ENCODE results near the gene MXI1. TPM values are rescaled to one million over a fixed set of nuclear protein-coding genes. Genes with fewer than 3 reads are reported as not detected.

MXI1 gene
- total RNA-seq, 1 experiment from 2014 or later: 25.8 TPM

DNA sequence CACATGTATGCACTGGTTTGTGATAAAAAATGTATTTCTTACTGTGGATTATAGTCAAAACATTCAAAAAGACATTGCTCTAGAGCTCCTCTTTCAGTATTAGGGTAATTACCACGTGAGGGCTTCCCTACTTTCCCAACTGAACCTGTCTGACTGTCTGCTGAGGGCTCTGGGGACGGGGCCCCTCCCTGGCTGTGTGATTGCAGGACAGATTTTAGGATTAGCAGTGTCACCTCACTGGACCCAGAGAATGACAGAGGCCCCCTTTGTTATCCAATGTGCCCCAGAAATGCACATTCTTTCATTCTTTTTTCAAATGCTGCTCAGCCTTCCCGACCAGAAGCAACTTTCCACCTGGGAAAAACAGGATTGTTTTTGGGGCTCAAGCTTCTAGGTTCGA lies 43.6 kb upstream of the MXI1 start:
- BruUV-seq (replicated peaks): no TSS peak
- ChIA-PET POLR2A (ENCODE audit: unreplicated experiment) (no interaction called here), CTCF (no interaction called here)
- no peak overlapping the region for H3K4me3 ChIP-seq
- no peak overlapping the region for H2AFZ ChIP-seq
- no peaks in the 10 kb centered on the region for H3K4me1 ChIP-seq (replicated peaks; ENCODE audit: insufficient read depth)
- DNase-seq: no peak
- intact Hi-C loops (cut with micrococcal nuclease; ENCODE audit: unreplicated experiment): no loop called here
- no peak for TF ChIP-seq EZH2 (IDR thresholded peaks at IDR 0.05; ENCODE audit: low read depth)
- TF ChIP-seq, protein P1, sequence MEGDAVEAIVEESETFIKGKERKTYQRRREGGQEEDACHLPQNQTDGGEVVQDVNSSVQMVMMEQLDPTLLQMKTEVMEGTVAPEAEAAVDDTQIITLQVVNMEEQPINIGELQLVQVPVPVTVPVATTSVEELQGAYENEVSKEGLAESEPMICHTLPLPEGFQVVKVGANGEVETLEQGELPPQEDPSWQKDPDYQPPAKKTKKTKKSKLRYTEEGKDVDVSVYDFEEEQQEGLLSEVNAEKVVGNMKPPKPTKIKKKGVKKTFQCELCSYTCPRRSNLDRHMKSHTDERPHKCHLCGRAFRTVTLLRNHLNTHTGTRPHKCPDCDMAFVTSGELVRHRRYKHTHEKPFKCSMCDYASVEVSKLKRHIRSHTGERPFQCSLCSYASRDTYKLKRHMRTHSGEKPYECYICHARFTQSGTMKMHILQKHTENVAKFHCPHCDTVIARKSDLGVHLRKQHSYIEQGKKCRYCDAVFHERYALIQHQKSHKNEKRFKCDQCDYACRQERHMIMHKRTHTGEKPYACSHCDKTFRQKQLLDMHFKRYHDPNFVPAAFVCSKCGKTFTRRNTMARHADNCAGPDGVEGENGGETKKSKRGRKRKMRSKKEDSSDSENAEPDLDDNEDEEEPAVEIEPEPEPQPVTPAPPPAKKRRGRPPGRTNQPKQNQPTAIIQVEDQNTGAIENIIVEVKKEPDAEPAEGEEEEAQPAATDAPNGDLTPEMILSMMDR (conservative IDR thresholded peaks at IDR 0.05): no peak
- no peaks in the 10 kb centered on the region for H3K9me2 ChIP-seq (ENCODE audit: insufficient read depth)
- H3K27ac ChIP-seq: no peak overlapping the region
- no peaks in the 10 kb centered on the region for H4K20me1 ChIP-seq (ENCODE audit: insufficient read depth)
- H3K79me2 ChIP-seq (ENCODE audit: low read depth): no peaks in the 10 kb centered on the region
- H3K4me2 ChIP-seq: no peak overlapping the region
- no peaks in the 10 kb centered on the region for H3F3A ChIP-seq (ENCODE audit: insufficient read depth, low read depth)
- H3K9me3 ChIP-seq (ENCODE audit: insufficient read depth, low read depth): no peaks in the 10 kb centered on the region
- H3K36me3 ChIP-seq (ENCODE audit: low read depth): no peaks in the 10 kb centered on the region
- H3K27me3 ChIP-seq (ENCODE audit: insufficient read depth, low read depth): peaks cover 3% of the 10 kb centered on the region; the same call in 1 of the 2 replicates

DNA sequence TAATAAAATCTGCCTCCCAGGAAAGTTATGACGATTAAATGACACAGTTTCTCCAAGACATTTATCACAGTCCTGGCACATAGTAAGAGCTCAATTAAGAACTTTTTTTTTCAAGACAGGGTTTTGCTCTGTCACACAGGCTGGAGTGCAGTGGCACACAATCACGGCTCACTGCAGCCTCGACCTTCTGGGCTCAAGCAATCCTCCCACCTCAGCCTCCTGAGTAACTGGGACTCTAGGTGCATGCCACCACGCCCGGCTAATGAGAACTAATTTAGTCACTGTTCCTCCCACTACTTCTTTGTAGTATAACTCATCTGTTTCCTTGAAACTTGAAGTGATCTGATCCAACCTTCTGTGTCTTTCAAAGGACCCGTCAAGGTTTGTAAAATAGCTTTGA lies 42.2 kb upstream of the MXI1 start:
- ChIA-PET POLR2A (ENCODE audit: unreplicated experiment) (interaction anchor here (0.6 to 0.7 kb wide), 2 partner anchors 332 to 706 kb away, joined by 3 to 6 read pairs; no protein-coding TSS in a partner anchor), CTCF (no interaction called here)
- no peak for DNase-seq
- TF ChIP-seq, protein P1 (conservative IDR thresholded peaks at IDR 0.05): no peak
- TF ChIP-seq EZH2 (IDR thresholded peaks at IDR 0.05; ENCODE audit: low read depth): no peak
- no TSS peak for BruUV-seq (replicated peaks)
- Histone ChIP-seq H3F3A (ENCODE audit: insufficient read depth, low read depth) (no peaks in the 10 kb centered on the region), H4K20me1 (ENCODE audit: insufficient read depth) (no peaks in the 10 kb centered on the region), H2AFZ (no peak overlapping the region), H3K9me2 (ENCODE audit: insufficient read depth) (no peaks in the 10 kb centered on the region), H3K27me3 (ENCODE audit: insufficient read depth, low read depth) (peaks cover 3% of the 10 kb centered on the region; the same call in 1 of the 2 replicates), H3K9me3 (ENCODE audit: insufficient read depth, low read depth) (no peaks in the 10 kb centered on the region), H3K4me1 (replicated peaks; ENCODE audit: insufficient read depth) (no peaks in the 10 kb centered on the region), H3K4me2 (no peak overlapping the region), H3K79me2 (ENCODE audit: low read depth) (no peaks in the 10 kb centered on the region), H3K4me3 (no peak overlapping the region), H3K36me3 (ENCODE audit: low read depth) (no peaks in the 10 kb centered on the region), H3K27ac (no peak overlapping the region)
- intact Hi-C loops (cut with micrococcal nuclease; ENCODE audit: unreplicated experiment): no loop called here

DNA sequence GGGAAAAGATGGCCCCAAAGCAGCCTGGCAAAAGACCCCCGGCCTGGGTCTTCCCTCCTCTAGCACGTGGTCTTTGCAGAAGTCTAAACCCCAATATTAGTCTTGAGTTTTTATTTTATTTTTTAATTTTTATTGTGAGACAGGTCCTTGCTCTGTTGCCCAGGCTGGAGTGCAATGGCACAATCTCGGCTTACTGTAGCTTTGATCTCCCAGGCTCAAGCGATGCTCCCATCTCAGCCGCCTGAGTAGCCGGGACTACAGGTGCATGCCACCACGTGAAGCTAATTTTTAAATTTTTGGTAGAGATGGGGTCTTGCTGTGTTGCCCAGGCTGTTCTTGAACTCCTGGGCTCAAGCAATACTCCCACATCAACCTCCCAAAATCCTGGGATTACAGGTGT lies 40.3 kb upstream of the MXI1 start:
- H3F3A ChIP-seq (ENCODE audit: insufficient read depth, low read depth): no peaks in the 10 kb centered on the region
- no peaks in the 10 kb centered on the region for H3K9me3 ChIP-seq (ENCODE audit: insufficient read depth, low read depth)
- TF ChIP-seq, protein P1 (conservative IDR thresholded peaks at IDR 0.05): no peak
- no peak for TF ChIP-seq EZH2 (IDR thresholded peaks at IDR 0.05; ENCODE audit: low read depth)
- H2AFZ ChIP-seq: no peak overlapping the region
- no TSS peak for BruUV-seq (replicated peaks)
- no peaks in the 10 kb centered on the region for H3K9me2 ChIP-seq (ENCODE audit: insufficient read depth)
- no peak for DNase-seq
- no peak overlapping the region for H3K4me2 ChIP-seq
- 0 out of 2 replicates have a peak, but pooled peaks cover 7% of the 10 kb centered on the region for H3K4me1 ChIP-seq (replicated peaks; ENCODE audit: insufficient read depth)
- intact Hi-C loops (cut with micrococcal nuclease; ENCODE audit: unreplicated experiment): no loop called here
- no peak overlapping the region for H3K27ac ChIP-seq
- POLR2A ChIA-PET (ENCODE audit: unreplicated experiment): no interaction called here
- H3K79me2 ChIP-seq (ENCODE audit: low read depth): no peaks in the 10 kb centered on the region
- no peak overlapping the region for H3K4me3 ChIP-seq
- H3K36me3 ChIP-seq (ENCODE audit: low read depth): no peaks in the 10 kb centered on the region
- CTCF ChIA-PET: interaction anchor here (0.6 kb wide), 1 partner anchor 392 kb away, joined by 3 read pairs; no protein-coding TSS in a partner anchor
- H4K20me1 ChIP-seq (ENCODE audit: insufficient read depth): no peaks in the 10 kb centered on the region
- H3K27me3 ChIP-seq (ENCODE audit: insufficient read depth, low read depth): peaks cover 3% of the 10 kb centered on the region; the same call in 1 of the 2 replicates

All from PC-9 (cell line).